CD4-positive, alpha-beta T cell (primary cell): ENCODE results near the gene DDX11. TPM values are rescaled to one million over a fixed set of nuclear protein-coding genes. Genes with fewer than 3 reads are reported as not detected.
A peak's percentile ranks its signal among the peaks of the same experiment; 100 is the strongest.
"Not testable (repeated sequence)": the region's sequence is repeated elsewhere in the genome, so short reads cannot be mapped to it uniquely, and the experiment has no call there.

ENCODE experiments used
- ATAC-seq: fragments of 200-7000 bp; cut with Tn5 transposase; one replicate; pipeline ENCODE4 v1.10.0; 2022; ENCODE audit warnings: mild to moderate bottlenecking; ENCODE audit not compliant: poor library complexity
- CTCF ChIA-PET: fragments of 350-600 bp; sonication (Branson Sonifier 250); formaldehyde crosslinking; loops from one replicate; lab custom pipeline; 2021; ENCODE audit warnings: antibody characterized with exemption, inconsistent platforms; lab: Charles Lee
- POLR2A ChIA-PET: fragments of 350-600 bp; sonication (Branson Sonifier 250); formaldehyde crosslinking; loops from one replicate; lab custom pipeline; 2021; ENCODE audit warnings: antibody characterized with exemption, inconsistent platforms; lab: Charles Lee
- DNase-seq, 14 experiments: peaks; one replicate each; pipeline ENCODE4 v3.0.0-alpha.2; 2013 to 2020; ENCODE audit warnings: mixed read lengths in 2 of 14
- H3K27ac ChIP-seq, 2 donors: one replicate each; pipeline versions ENCODE4 v1.5.1 to v1.7.0; 2013; ENCODE audit warnings: low read length in 2 of 2, low read depth in 1 of 2, mild to moderate bottlenecking in 1 of 2
- H3K27me3 ChIP-seq, 2 experiments: 1 replicate in 1 of 2; 2 replicates in 1 of 2; pipeline versions ENCODE4 v1.6.1 to v1.7.0; 2013; ENCODE audit warnings: low read length in 2 of 2, control low read depth in 1 of 2, mild to moderate bottlenecking in 1 of 2, moderate library complexity in 1 of 2; ENCODE audit not compliant: insufficient read depth in 2 of 2, control insufficient read depth in 1 of 2
- H3K36me3 ChIP-seq: one replicate; pipeline ENCODE4 v1.6.1; 2013; ENCODE audit warnings: low read length, control low read depth; ENCODE audit not compliant: insufficient read depth
- H3K4me1 ChIP-seq: one replicate; pipeline ENCODE4 v1.6.1; 2013; ENCODE audit warnings: low read length, control low read depth; ENCODE audit not compliant: insufficient read depth
- H3K4me3 ChIP-seq: one replicate; pipeline ENCODE4 v1.5.1; 2013; ENCODE audit warnings: mild to moderate bottlenecking, low read length, moderate library complexity
- H3K9me3 ChIP-seq, 2 experiments: 1 replicate in 1 of 2; 2 replicates in 1 of 2; pipeline versions ENCODE4 v1.6.1 to v1.7.0; 2013; ENCODE audit warnings: low read length in 2 of 2, mild to moderate bottlenecking in 2 of 2, control low read depth in 1 of 2, moderate library complexity in 1 of 2; ENCODE audit not compliant: control insufficient read depth in 1 of 2, insufficient read depth in 1 of 2
- H3K27ac Mint-ChIP-seq: one replicate; pipeline ENCODE4 v1.8.0; 2020; ENCODE audit warnings: mixed read lengths
- H3K27me3 Mint-ChIP-seq: one replicate; pipeline ENCODE4 v1.8.0; 2021; ENCODE audit warnings: mixed read lengths
- H3K36me3 Mint-ChIP-seq: one replicate; pipeline ENCODE4 v1.8.0; 2021; ENCODE audit warnings: low read depth, mixed read lengths
- H3K4me1 Mint-ChIP-seq: one replicate; pipeline ENCODE4 v1.8.0; 2021; ENCODE audit warnings: low read depth, mixed read lengths
- H3K4me3 Mint-ChIP-seq: one replicate; pipeline ENCODE4 v1.8.0; 2020; ENCODE audit warnings: mild to moderate bottlenecking, mixed read lengths
- H3K9me3 Mint-ChIP-seq: one replicate; pipeline ENCODE4 v1.8.0; 2020; ENCODE audit warnings: mixed read lengths
- intact Hi-C, 2 experiments: fragments of 100-400 bp; cut with DNase I in 1 of 2; cut with micrococcal nuclease in 1 of 2; formaldehyde crosslinking; loops; one replicate each; pipeline versions ENCODE4 v1.15.1 to v1.9.0; 2023 to 2025; cut with DNase I, micrococcal nuclease
- total RNA-seq, 174 experiments: library from RNA in 2 of 174; stranded (reverse) in 2 of 174; gene quantifications; one replicate each; pipeline ENCODE4 v1.2.3 and lab custom pipeline; 2021 to 2026

DDX11 gene
- total RNA-seq, 2 experiments from 2014 or later, result 61.9 to 63.8 TPM

- H3K36me3 Mint-ChIP-seq, result peaks cover 38% of the 10 kb centered on the region
- H3K9me3 Mint-ChIP-seq, H3K27ac ChIP-seq, H3K4me1 ChIP-seq, H3K27me3 Mint-ChIP-seq, H3K4me1 Mint-ChIP-seq, H3K27ac Mint-ChIP-seq, DNase-seq, POLR2A ChIA-PET, H3K4me3 Mint-ChIP-seq, ATAC-seq, H3K27me3 ChIP-seq, H3K9me3 ChIP-seq, CTCF ChIA-PET, intact Hi-C loops, H3K4me3 ChIP-seq: not testable (repeated sequence)
- H3K36me3 ChIP-seq, result peaks cover 10% of the 10 kb centered on the region
These were observed 27.0 kb downstream of the DDX11 start for GRCh38 chr12:31100503-31101208.

GRCh38 chr12:31102125-31102524, 28.5 kb downstream of the DDX11 start:
- H3K4me3 ChIP-seq, H3K27ac ChIP-seq, H3K4me3 Mint-ChIP-seq, intact Hi-C loops, ATAC-seq, H3K9me3 Mint-ChIP-seq, H3K9me3 ChIP-seq, POLR2A ChIA-PET, H3K4me1 Mint-ChIP-seq, H3K36me3 ChIP-seq, H3K4me1 ChIP-seq, H3K27me3 ChIP-seq, CTCF ChIA-PET, H3K27me3 Mint-ChIP-seq, H3K27ac Mint-ChIP-seq: not testable (repeated sequence)
- peak in 1 of 14 experiments; percentile 3 for DNase-seq
- peaks cover 30% of the 10 kb centered on the region for H3K36me3 Mint-ChIP-seq

DNA sequence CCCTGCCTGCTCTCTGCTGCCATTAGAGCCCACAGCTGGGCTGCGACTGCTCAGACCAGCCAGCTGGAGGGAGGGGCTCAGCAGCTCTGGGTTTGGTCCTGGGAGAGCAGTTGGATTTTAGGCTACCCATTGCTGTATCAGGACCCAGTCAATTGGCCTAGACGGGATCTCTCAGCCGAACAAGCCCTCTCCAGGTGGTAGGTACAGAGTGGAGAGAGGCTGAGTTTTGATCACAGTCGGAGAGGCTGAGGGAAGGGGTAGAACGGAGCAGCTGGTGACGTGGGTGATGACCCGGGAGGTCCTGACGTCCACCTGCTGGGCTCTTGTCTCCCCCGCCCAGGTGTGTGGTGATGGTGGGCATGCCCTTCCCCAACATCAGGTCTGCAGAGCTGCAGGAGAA, 28.9 kb downstream of the DDX11 start:
- H3K4me3 ChIP-seq, H3K9me3 Mint-ChIP-seq, H3K27ac Mint-ChIP-seq, H3K4me1 Mint-ChIP-seq, H3K27me3 ChIP-seq, H3K4me1 ChIP-seq, POLR2A ChIA-PET, H3K36me3 ChIP-seq, DNase-seq, H3K27me3 Mint-ChIP-seq, intact Hi-C loops, H3K9me3 ChIP-seq, CTCF ChIA-PET, H3K27ac ChIP-seq, H3K4me3 Mint-ChIP-seq, ATAC-seq: not testable (repeated sequence)
- peaks cover 28% of the 10 kb centered on the region for H3K36me3 Mint-ChIP-seq

DNA sequence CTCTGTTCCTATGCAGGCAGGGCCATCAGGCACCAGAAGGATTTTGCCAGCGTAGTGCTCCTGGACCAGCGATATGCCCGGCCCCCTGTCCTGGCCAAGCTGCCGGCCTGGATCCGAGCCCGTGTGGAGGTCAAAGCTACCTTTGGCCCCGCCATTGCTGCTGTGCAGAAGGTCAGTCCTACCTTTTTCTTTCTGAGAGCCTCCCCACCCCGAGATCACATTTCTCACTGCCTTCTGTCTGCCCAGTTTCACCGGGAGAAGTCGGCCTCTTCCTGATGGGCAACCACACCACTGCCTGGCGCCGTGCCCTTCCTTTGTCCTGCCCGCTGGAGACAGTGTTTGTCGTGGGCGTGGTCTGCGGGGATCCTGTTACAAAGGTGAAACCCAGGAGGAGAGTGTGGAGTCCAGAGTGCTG, 29.9 kb downstream of the DDX11 start:
- H3K4me1 Mint-ChIP-seq, H3K4me3 Mint-ChIP-seq, H3K4me3 ChIP-seq, CTCF ChIA-PET, intact Hi-C loops, H3K36me3 ChIP-seq, H3K27me3 ChIP-seq, H3K9me3 ChIP-seq, POLR2A ChIA-PET, DNase-seq, H3K9me3 Mint-ChIP-seq, H3K4me1 ChIP-seq, ATAC-seq, H3K27me3 Mint-ChIP-seq, H3K27ac ChIP-seq, H3K27ac Mint-ChIP-seq: not testable (repeated sequence)
- peaks cover 24% of the 10 kb centered on the region for H3K36me3 Mint-ChIP-seq

GRCh38 chr12:31104220-31104619, 30.6 kb downstream of the DDX11 start:
- H3K27ac Mint-ChIP-seq, H3K9me3 ChIP-seq, H3K27me3 ChIP-seq, CTCF ChIA-PET, ATAC-seq, intact Hi-C loops, H3K9me3 Mint-ChIP-seq, H3K4me1 ChIP-seq, H3K27ac ChIP-seq, H3K4me3 ChIP-seq, H3K4me3 Mint-ChIP-seq, H3K27me3 Mint-ChIP-seq, DNase-seq, H3K36me3 ChIP-seq, H3K4me1 Mint-ChIP-seq, POLR2A ChIA-PET: not testable (repeated sequence)
- H3K36me3 Mint-ChIP-seq, result peaks cover 21% of the 10 kb centered on the region

DNA sequence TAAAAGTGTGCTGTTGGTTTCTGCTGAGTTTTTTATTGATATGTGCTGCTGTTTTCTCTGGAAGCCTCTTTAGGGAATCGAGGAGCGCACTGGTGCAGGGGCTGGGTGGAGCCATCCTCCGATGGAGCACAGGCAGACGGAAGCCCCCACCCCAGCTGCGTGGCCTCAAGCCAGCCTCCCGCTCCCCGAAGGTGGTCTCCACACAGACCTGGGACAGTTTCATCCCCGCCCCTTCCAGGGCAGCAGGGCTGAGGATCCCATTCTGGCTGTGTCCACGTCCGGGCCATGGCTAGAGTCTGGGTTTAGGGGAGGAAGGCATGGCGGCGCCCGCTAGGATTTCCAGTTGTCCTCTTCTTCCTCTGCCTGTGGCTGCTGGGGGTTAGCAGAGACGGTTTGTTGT, 31.1 kb downstream of the DDX11 start:
- H3K27me3 Mint-ChIP-seq, H3K27ac Mint-ChIP-seq, H3K9me3 Mint-ChIP-seq, H3K9me3 ChIP-seq, DNase-seq, H3K4me3 Mint-ChIP-seq, H3K27ac ChIP-seq, CTCF ChIA-PET, H3K27me3 ChIP-seq, H3K4me3 ChIP-seq, ATAC-seq, POLR2A ChIA-PET, H3K4me1 ChIP-seq, H3K36me3 ChIP-seq, intact Hi-C loops, H3K4me1 Mint-ChIP-seq: not testable (repeated sequence)
- H3K36me3 Mint-ChIP-seq, result peaks cover 21% of the 10 kb centered on the region
